GM18520 (cell line): ENCODE results near the gene SLC13A2.

Experiments
- ATAC-seq: cut with Tn5 transposase; IDR thresholded peaks from one replicate; pipeline ENCODE4 v1.9.1; 2021; ENCODE audit not compliant: unreplicated experiment

SLC13A2 gene

DNA sequence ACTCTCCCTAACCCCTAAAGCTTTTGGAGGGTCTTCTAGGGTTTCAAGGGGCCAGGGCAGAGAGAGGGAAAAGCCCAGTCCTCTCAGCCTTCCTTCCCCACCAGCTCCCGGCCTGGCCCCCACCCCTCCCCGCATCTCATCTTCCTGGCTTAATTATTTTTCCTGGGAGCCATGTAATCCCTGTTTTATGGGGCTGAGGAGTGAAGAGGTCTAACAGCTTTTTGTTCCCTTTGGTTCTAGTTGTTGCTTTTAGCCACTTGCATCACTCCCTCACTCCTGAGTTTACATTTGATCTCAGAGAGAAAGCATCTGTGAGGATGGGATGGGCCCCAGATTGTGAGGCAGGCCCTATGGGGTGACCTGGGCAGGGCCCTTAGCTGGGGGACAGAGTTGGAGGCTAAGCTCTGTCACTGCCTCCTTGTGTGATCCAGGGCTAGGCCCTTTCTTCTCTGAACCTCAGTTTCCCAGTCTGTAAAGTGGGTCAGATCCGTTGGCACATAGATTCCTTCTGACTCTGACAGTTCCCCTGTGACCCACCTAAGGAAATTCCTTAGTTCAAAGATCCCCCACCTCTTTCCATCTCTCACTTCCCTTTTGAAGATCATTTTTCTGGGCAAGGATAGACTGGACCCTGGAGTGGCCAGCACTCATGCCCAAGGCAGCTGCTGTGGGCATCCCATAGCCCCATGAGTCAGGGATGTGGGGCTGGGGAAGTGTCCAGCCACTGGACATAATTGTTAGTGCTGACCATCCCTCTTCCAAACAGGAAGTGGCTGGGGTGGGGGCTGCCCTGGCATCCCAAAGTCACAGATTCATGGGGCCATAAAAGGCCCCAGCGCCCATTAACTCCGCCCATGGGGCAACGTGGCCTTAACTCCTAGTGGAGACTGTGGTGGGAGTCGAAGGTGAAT lies 58.9 kb downstream of the SLC13A2 start:
- ATAC-seq = no peak

GRCh38 chr17:28533091-28533807 lies 59.8 kb downstream of the SLC13A2 start:
- no peak for ATAC-seq

DNA sequence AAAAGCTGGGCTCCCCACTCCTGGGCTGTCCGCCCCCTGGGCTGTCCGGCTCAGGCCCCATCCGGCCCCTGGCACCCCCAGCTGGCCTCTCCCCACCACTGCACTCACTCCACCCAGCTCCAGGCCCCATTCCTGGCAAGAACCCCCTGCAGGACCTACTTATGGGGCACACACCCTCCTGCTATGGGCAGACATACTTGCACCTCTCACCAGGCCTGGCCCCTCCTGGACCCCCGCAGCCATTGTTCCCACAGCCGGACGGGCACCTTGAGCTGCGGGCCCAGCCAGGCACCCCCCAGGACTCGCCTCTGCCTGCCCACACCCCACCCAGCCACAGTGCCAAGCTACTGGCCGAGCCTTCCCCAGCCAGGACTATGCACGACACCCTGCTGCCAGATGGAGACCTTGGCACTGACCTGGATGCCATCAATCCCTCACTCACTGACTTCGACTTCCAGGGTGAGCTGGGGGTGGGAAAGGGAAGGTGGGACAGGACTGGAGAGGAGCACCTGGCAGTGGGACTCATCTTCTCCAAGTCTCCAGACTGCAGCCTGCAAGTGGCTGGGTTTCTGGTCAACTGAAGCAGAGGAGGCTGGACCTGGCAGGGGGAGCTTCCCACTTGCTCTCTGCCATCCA lies 61.4 kb downstream of the SLC13A2 start:
- no peak for ATAC-seq

DNA sequence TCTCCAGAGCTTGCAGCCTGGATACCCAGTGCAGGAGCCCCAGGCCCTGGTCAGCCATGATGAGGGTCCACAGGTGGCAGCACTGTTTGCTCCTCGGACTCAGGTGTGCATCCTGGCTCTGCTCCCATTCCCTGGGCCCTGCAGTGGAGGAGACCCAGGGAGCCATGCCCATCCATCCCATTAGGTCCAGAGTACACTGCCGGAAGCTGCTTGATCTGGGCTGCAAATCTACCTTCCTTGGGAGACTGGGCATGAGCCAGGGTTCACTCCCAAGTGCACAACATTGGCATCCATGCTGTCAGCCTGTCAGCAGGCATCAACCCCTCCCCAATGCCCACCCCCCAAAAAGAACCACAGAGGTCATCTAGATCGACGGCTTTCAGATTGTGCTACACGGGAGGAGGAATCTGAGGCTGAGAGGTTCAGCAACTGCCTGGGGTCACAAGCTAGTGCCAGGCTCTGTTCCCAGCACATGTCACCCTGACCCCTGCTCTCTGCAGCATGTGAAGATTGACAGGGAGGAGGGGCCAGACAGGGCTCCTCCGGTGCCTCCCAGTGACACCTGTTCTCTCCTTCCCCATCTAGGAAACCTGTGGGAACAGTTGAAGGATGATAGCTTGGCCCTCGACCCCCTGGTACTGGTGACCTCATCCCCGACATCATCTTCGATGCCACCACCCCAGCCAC lies 63.2 kb downstream of the SLC13A2 start:
- no peak for ATAC-seq

- no peak for ATAC-seq
Observed at GRCh38 chr17:28537219-28537610, 63.8 kb downstream of the SLC13A2 start.

DNA sequence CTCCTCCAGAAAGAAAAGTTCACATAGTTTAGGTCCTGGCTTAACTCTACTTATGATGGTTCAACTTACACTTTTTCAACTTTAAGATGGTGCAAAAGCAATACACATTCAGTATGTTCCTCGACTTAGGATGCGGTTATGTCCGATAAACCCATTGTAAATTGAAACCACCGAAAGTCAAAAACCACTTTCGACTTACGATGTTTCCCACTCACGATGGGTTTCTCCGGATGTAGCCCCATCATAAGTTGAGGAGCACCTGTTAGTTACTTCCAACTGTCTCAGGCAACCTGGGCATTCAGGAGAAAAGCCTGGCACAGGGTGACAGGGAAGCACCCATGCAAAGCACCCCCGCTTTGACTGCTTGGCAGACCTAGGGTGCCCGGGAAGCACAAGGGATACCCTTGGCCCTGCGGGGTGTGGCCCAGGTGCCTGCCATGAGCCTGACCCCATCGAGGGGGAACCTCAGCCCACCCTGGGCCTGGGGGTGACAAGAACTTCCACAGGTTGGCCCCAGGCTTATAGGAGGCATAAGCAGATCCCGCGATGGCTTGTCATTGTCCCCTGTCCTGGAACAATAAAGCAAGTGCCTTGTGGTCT lies 65.0 kb downstream of the SLC13A2 start:
- no peak for ATAC-seq

DNA sequence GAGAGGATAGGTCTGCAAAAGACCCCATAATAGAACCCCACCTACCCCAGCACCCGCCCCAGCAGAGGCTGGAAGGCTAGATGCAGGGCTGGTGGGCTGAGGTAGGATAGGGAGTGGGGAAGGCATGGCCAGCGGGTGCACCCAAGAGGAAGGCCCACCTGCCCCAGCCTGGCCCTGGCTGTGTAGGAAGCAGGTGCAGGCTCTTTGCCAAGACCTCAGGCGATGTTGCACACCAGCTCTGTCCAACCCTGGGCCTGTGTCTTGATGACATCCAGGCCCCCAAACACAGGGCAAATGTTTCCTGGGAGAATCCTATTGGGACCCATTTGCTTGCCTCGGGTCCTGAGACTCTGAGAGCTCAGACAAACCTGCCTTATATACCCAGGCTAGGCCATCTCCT lies 66.8 kb downstream of the SLC13A2 start:
- no peak for ATAC-seq

- ATAC-seq = no peak
Observed at GRCh38 chr17:28541439-28541838, 68.0 kb downstream of the SLC13A2 start.

- no peak for ATAC-seq
Observed at GRCh38 chr17:28544402-28545140, 71.1 kb downstream of the SLC13A2 start.

DNA sequence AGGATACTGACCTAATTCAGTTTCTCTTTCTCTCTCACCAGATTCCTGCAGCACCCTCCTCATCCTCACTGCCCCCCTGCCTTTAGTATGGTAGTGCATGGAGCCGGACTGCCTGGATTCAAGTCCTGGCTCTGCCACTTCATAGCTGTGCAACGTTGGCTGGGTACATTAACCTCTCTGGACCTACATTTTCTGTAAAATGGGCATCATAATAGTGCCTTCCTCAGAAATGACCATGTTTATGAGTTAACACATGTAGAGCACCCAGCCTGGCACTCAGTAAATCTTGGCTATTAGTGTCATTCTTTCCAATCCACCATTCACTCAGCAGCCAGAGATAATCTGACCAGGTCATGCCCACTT lies 71.7 kb downstream of the SLC13A2 start:
- ATAC-seq = no peak

- no peak for ATAC-seq
Observed at GRCh38 chr17:28545787-28546415, 72.5 kb downstream of the SLC13A2 start.

DNA sequence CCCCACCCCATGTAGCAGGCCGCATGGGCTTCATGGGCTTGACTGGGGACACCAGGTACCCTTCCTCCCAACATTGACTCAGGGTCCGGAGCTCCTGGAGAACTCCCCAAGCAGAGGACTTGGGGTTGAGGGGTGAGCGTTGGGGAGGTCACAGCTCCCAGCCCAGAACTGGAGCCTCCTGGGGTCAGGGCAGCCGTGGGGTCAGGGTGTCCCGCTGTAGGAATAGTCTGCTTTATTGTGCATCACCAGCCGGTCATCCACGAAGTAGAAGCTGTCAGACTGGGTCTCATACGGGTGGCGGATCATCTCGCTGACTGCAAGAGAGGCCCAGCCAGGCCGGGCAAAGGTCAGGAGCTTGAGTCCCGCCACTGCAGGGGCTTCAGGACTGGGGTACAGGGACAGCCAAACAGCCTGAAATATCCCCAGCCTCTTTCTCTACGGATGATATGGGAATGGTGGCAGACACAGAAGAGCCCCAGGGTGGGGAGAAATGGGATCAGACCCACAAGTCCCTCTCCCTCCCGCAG lies 73.7 kb downstream of the SLC13A2 start:
- no peak for ATAC-seq
